Stomach (tissue), 9 donors: Measurements from ENCODE around the gene WNT5A. TPM values are rescaled to one million over a fixed set of nuclear protein-coding genes. Genes with fewer than 3 reads are reported as not detected.

Source experiments
- DNase-seq, 2 donors: peaks; one replicate each; pipeline versions ENCODE4 v3.0.0 to v3.0.0-alpha.2; 2013 to 2019
- H3K27ac ChIP-seq, 5 donors: fragments of 200-600 bp in 4 of 5; sonication (generic) in 4 of 5; one replicate each; pipeline ENCODE4 v1.5.1; 2013 to 2019; ENCODE audit warnings: mild to moderate bottlenecking in 1 of 5, moderate library complexity in 1 of 5
- H3K27me3 ChIP-seq, 3 donors: fragments of 200-600 bp; sonication (generic); one replicate each; pipeline ENCODE4 v1.5.1; 2017 to 2019; ENCODE audit warnings: mixed run types in 1 of 3
- H3K36me3 ChIP-seq, 4 donors: fragments of 200-600 bp; sonication (generic); 1 replicate in 3 of 4; 2 replicates in 1 of 4; pipeline ENCODE4 v1.5.1; 2016 to 2019
- H3K4me1 ChIP-seq, 4 donors: fragments of 200-600 bp; sonication (generic); one replicate each; pipeline ENCODE4 v1.5.1; 2016 to 2019
- H3K4me3 ChIP-seq, 4 donors: fragments of 200-600 bp; sonication (generic) in 3 of 4; one replicate each; pipeline ENCODE4 v1.5.1; 2016 to 2019; ENCODE audit warnings: mild to moderate bottlenecking in 1 of 4
- H3K9me3 ChIP-seq, 4 donors: fragments of 200-600 bp; sonication (generic); one replicate each; pipeline ENCODE4 v1.5.1; 2016 to 2019
- CTCF ChIP-seq, 7 experiments: fragments of 450-650 bp in 4 of 7; fragments of 200-600 bp in 3 of 7; sonication (generic) in 3 of 7; IDR thresholded peaks; one replicate each; pipeline ENCODE4 v1.5.1; 2016 to 2019; ENCODE audit warnings: antibody characterized with exemption in 7 of 7, control low read depth in 2 of 7, mild to moderate bottlenecking in 1 of 7
- EP300 ChIP-seq: sonication (generic); formaldehyde crosslinking; IDR thresholded peaks from one replicate; pipeline ENCODE4 v1.6.1; 2017; ENCODE audit warnings: antibody characterized with exemption
- POLR2A ChIP-seq, 4 donors: fragments of 450-650 bp; IDR thresholded peaks; one replicate each; pipeline ENCODE4 v1.6.1; 2016; ENCODE audit warnings: antibody characterized with exemption in 4 of 4, control low read depth in 2 of 4, mild to moderate bottlenecking in 1 of 4, moderate library complexity in 1 of 4
- POLR2AphosphoS5 ChIP-seq, 3 donors: sonication (generic); formaldehyde crosslinking; IDR thresholded peaks; one replicate each; pipeline ENCODE4 v1.6.1; 2016; ENCODE audit warnings: antibody characterized with exemption in 3 of 3
- WGBS, 5 donors: extraction: QIAGEN DNeasy Blood & Tissue Kit in 3 of 5; methylation state at CpG; one replicate each; pipeline versions ENCODE4 v1.1.5 to v1.1.7; 2013 to 2018; 5-methylcytosine and 5-hydroxymethylcytosine counted together
- intact Hi-C: fragments of 100-400 bp; cut with DNase I; formaldehyde crosslinking; loops from one replicate; pipeline ENCODE4 v1.15.1; 2023; ENCODE audit warnings: low total_unique reads
- polyA plus RNA-seq, 3 donors: library from polyadenylated mRNA; stranded (reverse); fragments of 200-250 nt; gene quantifications; one replicate each; pipeline ENCODE4 v1.2.3, GENCODE V29; 2013
- total RNA-seq, 5 donors: library from RNA; depleted of rRNA; stranded (reverse); fragments of >200 nt; gene quantifications; one replicate each; pipeline versions ENCODE4 v1.1.0 to v1.2.3, GENCODE V29; 2014 to 2016
- donor health status: healthy with polysubstance abuse.
- donor health status: Bipolar disorder and iron deficiency.
- donor health status: healthy.

Gene WNT5A
- total and polyA plus RNA-seq, 8 donors, result 1.2 to 44.2 (median 4.9) TPM

- no peak overlapping the region for H3K27ac ChIP-seq
- no peaks in the 10 kb centered on the region for H3K36me3 ChIP-seq
- H3K4me1 ChIP-seq, result no peaks in the 10 kb centered on the region
- 67 to 89% (median 77%) methylated on average over 4 of the region's 4 CpGs for WGBS, 5 donors
- intact Hi-C loops, result no loop called here
- H3K4me3 ChIP-seq, result no peak overlapping the region
- DNase-seq, result no peak
- no peak for TF ChIP-seq EP300
- no peaks in the 10 kb centered on the region for H3K9me3 ChIP-seq
- no peaks in the 10 kb centered on the region for H3K27me3 ChIP-seq
Measured at GRCh38 chr3:55426486-55426885, 60.6 kb downstream of the WNT5A start.

- intact Hi-C loops, result no loop called here
- H3K4me1 ChIP-seq, result no peaks in the 10 kb centered on the region
- no peaks in the 10 kb centered on the region for H3K27me3 ChIP-seq
- H3K36me3 ChIP-seq, result no peaks in the 10 kb centered on the region
- TF ChIP-seq POLR2AphosphoS5 (IDR thresholded peaks at IDR 0.05), result no peak
- no peak overlapping the region for H3K4me3 ChIP-seq
- peaks cover 0 to 5% (median 0%) of the 10 kb centered on the region in 4 donors for H3K9me3 ChIP-seq
- peak in 1 of 2 donors; percentile 30 for DNase-seq
- 65 to 80% (median 68%) methylated on average over 5 of the region's 5 CpGs for WGBS, 5 donors
- H3K27ac ChIP-seq, result no peak overlapping the region
Measured at GRCh38 chr3:55423782-55424181, 63.3 kb downstream of the WNT5A start.

DNA sequence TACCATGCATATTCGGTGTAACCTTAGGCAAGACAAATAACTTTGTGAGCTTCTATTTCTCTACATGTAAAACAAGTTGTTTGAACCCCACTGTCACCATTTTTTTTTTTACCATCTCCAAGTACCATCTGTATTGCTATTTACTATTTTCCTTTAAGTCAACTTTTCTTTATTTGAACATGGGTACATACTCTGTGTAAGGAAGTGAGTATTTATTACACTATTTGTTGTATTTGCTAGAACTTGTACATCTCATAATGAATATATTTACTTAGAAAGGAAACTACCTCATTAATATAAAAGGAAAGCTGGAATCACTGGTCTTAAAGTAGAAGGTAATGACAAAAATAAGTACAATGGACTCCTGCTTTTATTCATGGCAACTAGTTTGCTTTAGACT, 69.9 kb downstream of the WNT5A start:
- TF ChIP-seq POLR2A (IDR thresholded peaks at IDR 0.05) (no peak), EP300 (no peak), CTCF (IDR thresholded peaks at IDR 0.05) (no peak), POLR2AphosphoS5 (IDR thresholded peaks at IDR 0.05) (no peak)
- 89 to 93% (median 93%) methylated on average over 1 of the region's 1 CpG for WGBS, 5 donors
- Histone ChIP-seq H3K27ac (no peak overlapping the region), H3K9me3 (peaks cover 0 to 5% (median 0%) of the 10 kb centered on the region in 4 donors), H3K27me3 (no peaks in the 10 kb centered on the region), H3K4me3 (no peak overlapping the region), H3K4me1 (no peaks in the 10 kb centered on the region), H3K36me3 (no peaks in the 10 kb centered on the region)
- intact Hi-C loops, result no loop called here
- no peak for DNase-seq

- H3K9me3 ChIP-seq, result peaks cover 0 to 5% (median 0%) of the 10 kb centered on the region in 4 donors
- H3K27ac ChIP-seq, result no peak overlapping the region
- no peak for TF ChIP-seq CTCF (IDR thresholded peaks at IDR 0.05)
- no peak for TF ChIP-seq EP300
- TF ChIP-seq POLR2A (IDR thresholded peaks at IDR 0.05), result no peak
- no peak for TF ChIP-seq POLR2AphosphoS5 (IDR thresholded peaks at IDR 0.05)
- intact Hi-C loops, result no loop called here
- no peak overlapping the region for H3K4me3 ChIP-seq
- peak in 1 of 2 donors; percentile 44 for DNase-seq
- H3K27me3 ChIP-seq, result no peaks in the 10 kb centered on the region
- no peaks in the 10 kb centered on the region for H3K4me1 ChIP-seq
- no peaks in the 10 kb centered on the region for H3K36me3 ChIP-seq
- 58 to 71% (median 62%) methylated on average over 3 of the region's 3 CpGs for WGBS, 5 donors
Measured at GRCh38 chr3:55416331-55416821, 70.7 kb downstream of the WNT5A start.
